ENCODE results near the gene HDGF.

- no peak for TF ChIP-seq TAF1 (IDR thresholded peaks at IDR 0.05; ENCODE audit: borderline replicate concordance, insufficient read depth, low read length)
- TF ChIP-seq, protein P1, sequence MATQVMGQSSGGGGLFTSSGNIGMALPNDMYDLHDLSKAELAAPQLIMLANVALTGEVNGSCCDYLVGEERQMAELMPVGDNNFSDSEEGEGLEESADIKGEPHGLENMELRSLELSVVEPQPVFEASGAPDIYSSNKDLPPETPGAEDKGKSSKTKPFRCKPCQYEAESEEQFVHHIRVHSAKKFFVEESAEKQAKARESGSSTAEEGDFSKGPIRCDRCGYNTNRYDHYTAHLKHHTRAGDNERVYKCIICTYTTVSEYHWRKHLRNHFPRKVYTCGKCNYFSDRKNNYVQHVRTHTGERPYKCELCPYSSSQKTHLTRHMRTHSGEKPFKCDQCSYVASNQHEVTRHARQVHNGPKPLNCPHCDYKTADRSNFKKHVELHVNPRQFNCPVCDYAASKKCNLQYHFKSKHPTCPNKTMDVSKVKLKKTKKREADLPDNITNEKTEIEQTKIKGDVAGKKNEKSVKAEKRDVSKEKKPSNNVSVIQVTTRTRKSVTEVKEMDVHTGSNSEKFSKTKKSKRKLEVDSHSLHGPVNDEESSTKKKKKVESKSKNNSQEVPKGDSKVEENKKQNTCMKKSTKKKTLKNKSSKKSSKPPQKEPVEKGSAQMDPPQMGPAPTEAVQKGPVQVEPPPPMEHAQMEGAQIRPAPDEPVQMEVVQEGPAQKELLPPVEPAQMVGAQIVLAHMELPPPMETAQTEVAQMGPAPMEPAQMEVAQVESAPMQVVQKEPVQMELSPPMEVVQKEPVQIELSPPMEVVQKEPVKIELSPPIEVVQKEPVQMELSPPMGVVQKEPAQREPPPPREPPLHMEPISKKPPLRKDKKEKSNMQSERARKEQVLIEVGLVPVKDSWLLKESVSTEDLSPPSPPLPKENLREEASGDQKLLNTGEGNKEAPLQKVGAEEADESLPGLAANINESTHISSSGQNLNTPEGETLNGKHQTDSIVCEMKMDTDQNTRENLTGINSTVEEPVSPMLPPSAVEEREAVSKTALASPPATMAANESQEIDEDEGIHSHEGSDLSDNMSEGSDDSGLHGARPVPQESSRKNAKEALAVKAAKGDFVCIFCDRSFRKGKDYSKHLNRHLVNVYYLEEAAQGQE (IDR thresholded peaks at IDR 0.05; ENCODE audit: insufficient read depth in 1 of 2, low read depth in 2 of 2, low read length in 2 of 2), result no peak
These were observed 4.9 kb upstream of the HDGF start for GRCh38 chr1:156756355-156756754.

Data from PFSK-1 (cell line).